NB4 (cell line): ENCODE data around the gene DNAJC13.
A peak's percentile ranks its signal among the peaks of the same experiment; 100 is the strongest.
"Not testable (repeated sequence)": the region's sequence is repeated elsewhere in the genome, so short reads cannot be mapped to it uniquely, and the experiment has no call there.

Experiments used
- DNase-seq: peaks from one replicate; pipeline ENCODE4 v3.0.0; 2010; ENCODE audit warnings: low read depth
- H3K4me3 ChIP-seq: one replicate; pipeline ENCODE4 v1.5.1; 2011; ENCODE audit warnings: mild to moderate bottlenecking, low read depth, low read length, moderate library complexity
- MYC ChIP-seq: IDR thresholded peaks from 2 replicates; pipeline ENCODE4 v1.6.1; 2011; ENCODE audit warnings: low read depth, low read length
- POLR2A ChIP-seq: IDR thresholded peaks from 2 replicates; pipeline ENCODE4 v1.6.1; 2011; ENCODE audit warnings: mild to moderate bottlenecking; ENCODE audit not compliant: insufficient read length; ENCODE audit errors: extremely low read depth
- TF ChIP-seq, protein P1 (sequence below): IDR thresholded peaks from 2 replicates; pipeline ENCODE4 v1.6.1; 2011; ENCODE audit warnings: low read depth, low read length
- TF ChIP-seq, protein P2 (sequence below): IDR thresholded peaks from one replicate; pipeline ENCODE4 v1.5.1; 2012; ENCODE audit warnings: low read depth, low read length

Gene DNAJC13, protein sequence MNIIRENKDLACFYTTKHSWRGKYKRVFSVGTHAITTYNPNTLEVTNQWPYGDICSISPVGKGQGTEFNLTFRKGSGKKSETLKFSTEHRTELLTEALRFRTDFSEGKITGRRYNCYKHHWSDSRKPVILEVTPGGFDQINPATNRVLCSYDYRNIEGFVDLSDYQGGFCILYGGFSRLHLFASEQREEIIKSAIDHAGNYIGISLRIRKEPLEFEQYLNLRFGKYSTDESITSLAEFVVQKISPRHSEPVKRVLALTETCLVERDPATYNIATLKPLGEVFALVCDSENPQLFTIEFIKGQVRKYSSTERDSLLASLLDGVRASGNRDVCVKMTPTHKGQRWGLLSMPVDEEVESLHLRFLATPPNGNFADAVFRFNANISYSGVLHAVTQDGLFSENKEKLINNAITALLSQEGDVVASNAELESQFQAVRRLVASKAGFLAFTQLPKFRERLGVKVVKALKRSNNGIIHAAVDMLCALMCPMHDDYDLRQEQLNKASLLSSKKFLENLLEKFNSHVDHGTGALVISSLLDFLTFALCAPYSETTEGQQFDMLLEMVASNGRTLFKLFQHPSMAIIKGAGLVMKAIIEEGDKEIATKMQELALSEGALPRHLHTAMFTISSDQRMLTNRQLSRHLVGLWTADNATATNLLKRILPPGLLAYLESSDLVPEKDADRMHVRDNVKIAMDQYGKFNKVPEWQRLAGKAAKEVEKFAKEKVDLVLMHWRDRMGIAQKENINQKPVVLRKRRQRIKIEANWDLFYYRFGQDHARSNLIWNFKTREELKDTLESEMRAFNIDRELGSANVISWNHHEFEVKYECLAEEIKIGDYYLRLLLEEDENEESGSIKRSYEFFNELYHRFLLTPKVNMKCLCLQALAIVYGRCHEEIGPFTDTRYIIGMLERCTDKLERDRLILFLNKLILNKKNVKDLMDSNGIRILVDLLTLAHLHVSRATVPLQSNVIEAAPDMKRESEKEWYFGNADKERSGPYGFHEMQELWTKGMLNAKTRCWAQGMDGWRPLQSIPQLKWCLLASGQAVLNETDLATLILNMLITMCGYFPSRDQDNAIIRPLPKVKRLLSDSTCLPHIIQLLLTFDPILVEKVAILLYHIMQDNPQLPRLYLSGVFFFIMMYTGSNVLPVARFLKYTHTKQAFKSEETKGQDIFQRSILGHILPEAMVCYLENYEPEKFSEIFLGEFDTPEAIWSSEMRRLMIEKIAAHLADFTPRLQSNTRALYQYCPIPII (N-terminal part only)

DNA sequence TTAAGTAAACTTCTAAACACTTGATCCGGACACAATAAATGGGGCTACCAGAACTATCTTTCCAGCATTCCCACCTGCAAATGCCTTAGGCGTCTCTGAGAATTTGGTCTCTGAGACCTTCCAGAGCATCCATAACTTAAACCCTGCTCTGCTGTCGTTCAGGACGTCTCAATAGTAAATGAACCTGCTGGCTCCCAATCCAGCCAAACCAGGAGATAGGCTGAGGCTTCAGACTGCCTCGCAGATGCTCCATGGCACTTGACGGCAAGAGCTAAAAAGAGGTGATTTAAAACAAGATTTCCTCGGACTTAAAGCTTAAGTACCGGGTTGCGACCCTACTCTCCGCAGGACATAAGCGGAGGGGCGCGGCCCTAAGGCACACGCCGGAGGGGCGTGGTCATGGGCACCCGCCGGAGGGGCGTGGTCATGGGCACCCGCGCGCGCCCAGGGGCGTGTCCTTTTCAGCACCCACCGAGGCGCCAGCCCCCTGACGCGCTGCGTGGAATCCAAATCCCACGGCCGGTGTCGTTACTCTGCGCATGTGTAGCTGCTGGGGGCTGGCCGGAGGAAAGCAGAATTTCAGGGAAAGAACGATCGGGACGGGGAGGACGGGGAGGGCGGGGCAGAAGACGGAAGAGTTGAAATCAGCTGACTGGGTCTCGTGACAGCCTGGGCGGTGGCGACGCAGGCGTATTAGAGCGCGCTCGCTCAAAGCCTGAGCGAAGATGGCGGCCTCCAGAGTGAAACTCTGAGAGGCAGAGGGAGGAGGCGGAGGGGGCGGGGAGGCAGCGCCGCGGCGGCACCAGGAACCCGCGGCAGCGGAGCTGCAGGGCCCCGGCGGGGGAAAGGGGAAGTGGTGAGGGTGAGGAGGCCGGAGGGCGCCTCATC, at the start of gene DNAJC13:
Gene DNAJC13, plus strand, starts transcription at position 696 of the 888 bp plus-strand sequence. CDS start 17,049 bp downstream, outside the sequence.
- TF ChIP-seq, protein P1, sequence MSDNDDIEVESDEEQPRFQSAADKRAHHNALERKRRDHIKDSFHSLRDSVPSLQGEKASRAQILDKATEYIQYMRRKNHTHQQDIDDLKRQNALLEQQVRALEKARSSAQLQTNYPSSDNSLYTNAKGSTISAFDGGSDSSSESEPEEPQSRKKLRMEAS = peak; percentile 27
- peak; percentile 48 for TF ChIP-seq POLR2A
- TF ChIP-seq MYC = peak; percentile 32; the same call in 1 of the 2 replicates
- TF ChIP-seq, protein P2, sequence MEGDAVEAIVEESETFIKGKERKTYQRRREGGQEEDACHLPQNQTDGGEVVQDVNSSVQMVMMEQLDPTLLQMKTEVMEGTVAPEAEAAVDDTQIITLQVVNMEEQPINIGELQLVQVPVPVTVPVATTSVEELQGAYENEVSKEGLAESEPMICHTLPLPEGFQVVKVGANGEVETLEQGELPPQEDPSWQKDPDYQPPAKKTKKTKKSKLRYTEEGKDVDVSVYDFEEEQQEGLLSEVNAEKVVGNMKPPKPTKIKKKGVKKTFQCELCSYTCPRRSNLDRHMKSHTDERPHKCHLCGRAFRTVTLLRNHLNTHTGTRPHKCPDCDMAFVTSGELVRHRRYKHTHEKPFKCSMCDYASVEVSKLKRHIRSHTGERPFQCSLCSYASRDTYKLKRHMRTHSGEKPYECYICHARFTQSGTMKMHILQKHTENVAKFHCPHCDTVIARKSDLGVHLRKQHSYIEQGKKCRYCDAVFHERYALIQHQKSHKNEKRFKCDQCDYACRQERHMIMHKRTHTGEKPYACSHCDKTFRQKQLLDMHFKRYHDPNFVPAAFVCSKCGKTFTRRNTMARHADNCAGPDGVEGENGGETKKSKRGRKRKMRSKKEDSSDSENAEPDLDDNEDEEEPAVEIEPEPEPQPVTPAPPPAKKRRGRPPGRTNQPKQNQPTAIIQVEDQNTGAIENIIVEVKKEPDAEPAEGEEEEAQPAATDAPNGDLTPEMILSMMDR = no peak
- H3K4me3 ChIP-seq = peak within 1 kb of the TSS; percentile 94
- DNase-seq = peak; percentile 96

DNA sequence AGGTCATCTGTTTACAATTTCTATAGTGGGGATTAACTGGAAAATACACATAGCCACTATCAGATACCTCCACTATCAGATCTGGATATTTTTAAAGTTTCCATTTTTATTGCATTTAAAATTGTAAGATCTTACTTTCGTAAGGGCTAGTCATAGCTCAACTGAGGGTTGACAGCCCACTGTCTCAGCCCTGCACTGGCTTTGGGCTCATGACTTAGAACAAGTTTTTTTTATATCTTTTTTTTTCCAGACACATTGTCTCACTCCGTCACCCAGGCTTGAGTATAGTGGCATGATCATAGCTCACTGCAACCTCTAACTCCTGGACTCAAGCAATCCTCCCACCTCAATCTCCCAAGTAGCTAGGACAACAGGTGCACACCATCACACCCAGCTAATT, 48.8 kb upstream of the DNAJC13 start:
- no peak overlapping the region for H3K4me3 ChIP-seq
- no peak for DNase-seq
- TF ChIP-seq, protein P1 = no peak
- TF ChIP-seq MYC (no peak), POLR2A (no peak)
- TF ChIP-seq, protein P2 = no peak

DNA sequence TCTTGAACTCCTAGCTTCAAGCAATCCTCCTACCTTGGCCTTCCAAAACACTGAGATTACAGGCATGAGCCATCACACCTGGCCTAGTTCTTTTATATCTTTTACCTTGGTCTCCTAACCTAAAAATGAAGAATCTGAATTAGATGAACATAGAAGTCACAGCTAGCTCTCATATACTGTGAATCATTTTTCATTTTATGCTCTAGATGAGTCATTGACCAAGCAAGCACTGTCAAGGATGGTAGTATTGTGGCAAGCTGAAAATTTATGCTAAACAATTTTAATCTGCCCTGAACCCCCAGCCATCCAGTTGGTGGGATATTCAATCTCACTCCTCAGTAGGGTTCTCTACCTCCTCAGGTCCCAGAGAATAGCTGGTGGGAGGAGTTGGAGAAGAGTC, 48.3 kb upstream of the DNAJC13 start:
- no peak overlapping the region for H3K4me3 ChIP-seq
- DNase-seq = no peak
- TF ChIP-seq MYC = no peak
- TF ChIP-seq, protein P2 = no peak
- TF ChIP-seq, protein P1 = no peak
- TF ChIP-seq POLR2A = no peak

DNA sequence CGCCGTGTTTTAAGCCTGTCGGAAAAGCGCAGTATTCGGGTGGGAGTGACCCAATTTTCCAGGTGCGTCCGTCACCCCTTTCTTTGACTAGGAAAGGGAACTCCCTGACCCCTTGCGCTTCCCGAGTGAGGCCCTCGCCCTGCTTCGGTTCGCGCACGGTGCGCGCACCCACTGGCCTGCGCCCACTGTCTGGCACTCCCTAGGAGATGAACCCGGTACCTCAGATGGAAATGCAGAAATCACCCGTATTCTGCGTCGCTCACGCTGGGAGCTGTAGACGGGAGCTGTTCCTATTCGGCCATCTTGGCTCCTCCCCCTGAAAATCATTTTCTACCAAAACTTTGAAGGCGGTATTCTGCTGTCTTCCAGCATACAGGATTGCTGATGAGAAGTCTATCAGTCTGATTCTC, 40.4 kb upstream of the DNAJC13 start:
- not testable (repeated sequence) for DNase-seq, H3K4me3 ChIP-seq

DNA sequence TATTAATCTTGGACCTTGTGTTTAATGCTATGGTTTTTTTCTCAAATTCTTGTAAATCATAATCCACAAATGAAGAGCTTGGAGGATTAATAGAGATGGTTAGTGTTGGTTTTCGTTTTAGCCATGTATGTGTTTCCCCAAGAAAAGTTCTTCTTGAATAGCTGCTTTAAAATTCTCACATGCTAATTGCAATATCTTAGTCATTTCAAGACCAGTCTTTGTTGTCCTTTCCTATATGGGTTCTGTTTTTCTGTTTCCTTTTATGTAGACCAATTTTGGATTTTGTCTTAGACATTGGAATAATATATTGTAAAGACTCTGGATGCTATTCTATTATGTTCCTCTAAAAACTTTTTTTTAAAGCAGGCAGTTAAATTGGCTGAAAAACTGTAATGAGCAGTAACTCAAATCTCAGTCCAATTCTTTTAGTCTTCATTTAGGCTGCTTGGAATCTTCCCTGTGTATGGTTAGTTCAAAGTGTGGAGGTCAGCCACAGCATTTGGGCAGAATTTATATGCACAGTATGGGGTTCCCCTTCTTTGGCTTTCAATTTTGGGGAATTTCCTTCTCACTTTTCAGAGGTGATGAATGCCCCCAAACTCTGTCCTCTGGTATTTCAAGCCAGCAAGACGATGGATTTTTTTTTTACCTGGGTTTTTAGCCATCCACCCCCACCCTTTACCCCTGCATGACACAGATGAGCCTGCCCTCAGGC, 39.1 kb upstream of the DNAJC13 start:
- DNase-seq = no peak
- TF ChIP-seq, protein P2 = no peak
- no peak for TF ChIP-seq POLR2A
- no peak overlapping the region for H3K4me3 ChIP-seq
